SW480 (cell line): ENCODE data around the gene RNFT2.
A peak's percentile ranks its signal among the peaks of the same experiment; 100 is the strongest.
"Not testable (repeated sequence)": the region's sequence is repeated elsewhere in the genome, so short reads cannot be mapped to it uniquely, and the experiment has no call there.

Experiments used
- DNase-seq: peaks from one replicate; pipeline ENCODE4 v3.0.0-alpha.2; 2016; ENCODE audit warnings: low spot score

RNFT2 gene

GRCh38 chr12:116744766-116745165, 6.7 kb downstream of the RNFT2 start:
- no peak for DNase-seq

GRCh38 chr12:116745554-116745953, 7.4 kb downstream of the RNFT2 start:
- no peak for DNase-seq

- DNase-seq, result no peak
Observed at GRCh38 chr12:116749884-116750283, 11.8 kb downstream of the RNFT2 start.

- no peak for DNase-seq
Observed at GRCh38 chr12:116750298-116750697, 12.2 kb downstream of the RNFT2 start.

GRCh38 chr12:116754097-116754496, 16.0 kb downstream of the RNFT2 start:
- not testable (repeated sequence) for DNase-seq

- not testable (repeated sequence) for DNase-seq
Observed at GRCh38 chr12:116754783-116755182, 16.7 kb downstream of the RNFT2 start.

GRCh38 chr12:116759783-116760621, 21.9 kb downstream of the RNFT2 start:
- DNase-seq, result no peak

- no peak for DNase-seq
Observed at GRCh38 chr12:116760622-116761020, 22.5 kb downstream of the RNFT2 start.

GRCh38 chr12:116761499-116761898, 23.4 kb downstream of the RNFT2 start:
- no peak for DNase-seq

GRCh38 chr12:116765271-116765670, 27.2 kb downstream of the RNFT2 start:
- DNase-seq, result no peak

GRCh38 chr12:116766285-116766684, 28.2 kb downstream of the RNFT2 start:
- no peak for DNase-seq

GRCh38 chr12:116766746-116767145, 28.6 kb downstream of the RNFT2 start:
- DNase-seq, result no peak

- DNase-seq, result no peak
Observed at GRCh38 chr12:116771651-116772050, 33.5 kb downstream of the RNFT2 start.

- no peak for DNase-seq
Observed at GRCh38 chr12:116773276-116773731, 35.2 kb downstream of the RNFT2 start.

GRCh38 chr12:116774020-116774419, 35.9 kb downstream of the RNFT2 start:
- no peak for DNase-seq

GRCh38 chr12:116777245-116777644, 39.1 kb downstream of the RNFT2 start:
- no peak for DNase-seq

- no peak for DNase-seq
Observed at GRCh38 chr12:116779597-116779996, 41.5 kb downstream of the RNFT2 start.

- no peak for DNase-seq
Observed at GRCh38 chr12:116780942-116781341, 42.8 kb downstream of the RNFT2 start.

- DNase-seq, result no peak
Observed at GRCh38 chr12:116783525-116784237, 45.6 kb downstream of the RNFT2 start.

- peak; percentile 17 for DNase-seq
Observed at GRCh38 chr12:116784238-116784612, 46.1 kb downstream of the RNFT2 start.

- not testable (repeated sequence) for DNase-seq
Observed at GRCh38 chr12:116789562-116789961, 51.4 kb downstream of the RNFT2 start.

GRCh38 chr12:116790066-116790465, 52.0 kb downstream of the RNFT2 start:
- no peak for DNase-seq

- no peak for DNase-seq
Observed at GRCh38 chr12:116792403-116792802, 54.3 kb downstream of the RNFT2 start.
